ENCODE measurements around the gene ACY1. TPM values are rescaled to one million over a fixed set of nuclear protein-coding genes. Genes with fewer than 3 reads are reported as not detected.

ACY1 gene
- total and polyA plus RNA-seq, 8 donors: 8.0 to 60.6 (median 38.3) TPM; not detected in 1

DNA sequence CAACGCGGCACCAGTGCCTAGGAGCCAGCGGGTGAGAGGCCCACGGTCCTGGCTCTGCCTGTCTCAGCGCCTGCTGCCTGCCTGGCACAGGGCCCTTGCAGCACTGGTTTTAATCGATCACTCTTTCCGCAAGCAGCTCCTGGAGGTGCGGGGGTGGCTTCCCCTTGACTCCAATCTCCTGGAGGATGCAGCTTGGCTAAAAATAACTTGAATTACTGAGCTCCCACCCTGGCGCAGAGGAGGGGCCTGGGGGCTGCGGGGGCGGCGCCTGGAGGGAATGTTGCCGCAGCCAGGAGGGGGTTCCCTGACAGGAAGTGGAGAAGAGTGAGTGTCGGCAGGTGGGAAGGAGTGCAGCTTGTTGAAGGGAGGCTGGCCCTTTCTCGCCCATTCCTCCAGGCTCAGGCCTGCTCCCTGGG is 22.2 kb downstream of the ACY1 start:
- no peak overlapping the region for H3K4me3 ChIP-seq
- TF ChIP-seq POLR2A (IDR thresholded peaks at IDR 0.05) (no peak), CTCF (IDR thresholded peaks at IDR 0.05) (no peak), EP300 (IDR thresholded peaks at IDR 0.05) (no peak), POLR2AphosphoS5 (IDR thresholded peaks at IDR 0.05) (peak in 1 of 3 donors; percentile 12)
- 6 to 12% (median 9%) methylated on average over 14 to 15 of the region's 15 CpGs for WGBS, 5 donors
- no peaks in the 10 kb centered on the region for H3K27me3 ChIP-seq
- no peaks in the 10 kb centered on the region for H3K9me3 ChIP-seq
- H3K36me3 ChIP-seq: no peaks in the 10 kb centered on the region
- peak; percentile 52 to 88 for DNase-seq
- intact Hi-C loops (cut with DNase I; ENCODE audit: low total_unique reads): no loop called here
- H3K27ac ChIP-seq: peak overlapping the region in 3 of 5 donors; percentile 26 to 49 (median 36)
- peaks cover 20 to 24% (median 22%) of the 10 kb centered on the region in 4 donors for H3K4me1 ChIP-seq

DNA sequence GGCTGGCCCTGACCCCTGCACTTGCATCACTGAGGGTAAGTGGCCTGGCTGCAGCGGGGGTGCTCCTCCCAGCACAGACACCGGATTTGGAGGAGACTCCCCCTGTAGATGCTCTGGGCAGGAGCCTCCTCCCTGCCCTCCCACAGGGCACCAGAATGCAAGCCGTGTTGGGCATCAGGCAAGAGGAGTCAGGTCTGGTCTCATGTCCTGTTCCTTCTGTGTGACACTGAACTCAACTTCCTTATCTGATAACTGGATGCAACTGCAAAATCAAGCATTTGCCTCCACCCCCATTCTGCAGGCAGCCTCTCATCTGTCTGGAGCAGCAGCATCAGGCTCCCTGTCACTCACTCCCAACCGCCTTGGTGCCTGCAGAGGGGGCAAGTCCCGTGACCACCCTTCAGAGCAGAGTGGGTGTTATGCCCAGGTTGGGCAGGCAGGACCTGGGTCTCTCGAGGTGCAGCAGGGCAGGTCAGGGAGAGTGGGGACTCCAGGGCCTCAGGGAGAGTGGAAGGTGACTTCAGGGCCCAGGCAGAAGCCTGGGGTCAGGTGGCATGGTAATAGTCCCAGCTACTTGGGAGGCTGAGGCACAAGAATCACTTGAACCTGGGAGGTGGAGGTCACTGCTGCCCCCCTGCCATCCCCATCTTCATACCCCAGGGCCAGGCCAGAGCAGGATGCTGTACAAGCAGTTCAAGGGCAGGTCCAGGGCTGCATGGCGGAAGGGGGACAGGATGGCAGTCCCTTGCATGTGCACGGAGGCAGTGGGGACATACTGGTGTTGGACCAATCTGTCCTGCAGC is 22.9 kb downstream of the ACY1 start:
- intact Hi-C loops (cut with DNase I; ENCODE audit: low total_unique reads): no loop called here
- DNase-seq: no peak

DNA sequence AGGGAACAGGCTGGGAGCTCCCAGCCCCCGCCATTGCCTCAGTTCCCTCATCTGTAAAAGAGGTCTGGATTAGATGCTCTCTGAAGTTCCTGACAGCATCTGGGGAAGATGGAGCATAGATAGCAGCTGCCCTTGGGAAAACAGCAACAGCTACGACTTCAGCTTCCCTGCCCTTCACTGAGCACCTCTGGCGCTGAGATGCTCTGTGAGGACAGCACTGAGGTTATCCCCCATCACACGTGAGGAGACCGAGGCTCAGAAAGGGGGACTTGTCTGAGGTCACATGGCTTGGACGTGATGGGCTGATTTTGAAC is 23.4 kb downstream of the ACY1 start:
- 87 to 92% (median 88%) methylated on average over 5 to 6 of the region's 6 CpGs for WGBS, 5 donors
- intact Hi-C loops (cut with DNase I; ENCODE audit: low total_unique reads): no loop called here
- no peak overlapping the region for H3K27ac ChIP-seq

More for the DNA sequence above, 22.9 kb downstream of the ACY1 start:
- Histone ChIP-seq H3K27ac (peak overlapping the region in 3 of 5 donors; percentile 26 to 49 (median 36)), H3K4me3 (no peak overlapping the region), H3K4me1 (peaks cover 20 to 24% (median 21%) of the 10 kb centered on the region in 4 donors), H3K27me3 (no peaks in the 10 kb centered on the region), H3K9me3 (no peaks in the 10 kb centered on the region), H3K36me3 (no peaks in the 10 kb centered on the region)
- TF ChIP-seq CTCF (IDR thresholded peaks at IDR 0.05): no peak
- TF ChIP-seq POLR2AphosphoS5 (IDR thresholded peaks at IDR 0.05): no peak
- TF ChIP-seq POLR2A (IDR thresholded peaks at IDR 0.05): no peak
- TF ChIP-seq EP300 (IDR thresholded peaks at IDR 0.05): no peak
- 50 to 69% (median 62%) methylated on average over 5 to 8 of the region's 8 CpGs for WGBS, 5 donors

GRCh38 chr3:52007291-52007690 is 24.0 kb downstream of the ACY1 start:
- H3K36me3 ChIP-seq: no peaks in the 10 kb centered on the region
- intact Hi-C loops (cut with DNase I; ENCODE audit: low total_unique reads): no loop called here
- 46 to 74% (median 71%) methylated on average over 4 of the region's 4 CpGs for WGBS, 5 donors
- no peaks in the 10 kb centered on the region for H3K9me3 ChIP-seq
- no peaks in the 10 kb centered on the region for H3K27me3 ChIP-seq
- TF ChIP-seq POLR2AphosphoS5 (IDR thresholded peaks at IDR 0.05) (no peak), EP300 (IDR thresholded peaks at IDR 0.05) (no peak), POLR2A (IDR thresholded peaks at IDR 0.05) (no peak), CTCF (IDR thresholded peaks at IDR 0.05) (no peak)
- peaks cover 14 to 17% (median 15%) of the 10 kb centered on the region in 4 donors for H3K4me1 ChIP-seq
- no peak overlapping the region for H3K4me3 ChIP-seq
- DNase-seq: no peak
- H3K27ac ChIP-seq: no peak overlapping the region

More for the DNA sequence above, 23.4 kb downstream of the ACY1 start:
- Histone ChIP-seq H3K9me3 (no peaks in the 10 kb centered on the region), H3K27me3 (no peaks in the 10 kb centered on the region), H3K4me1 (peaks cover 15 to 19% (median 16%) of the 10 kb centered on the region in 4 donors), H3K4me3 (no peak overlapping the region), H3K36me3 (no peaks in the 10 kb centered on the region)
- TF ChIP-seq CTCF (IDR thresholded peaks at IDR 0.05): no peak
- TF ChIP-seq POLR2AphosphoS5 (IDR thresholded peaks at IDR 0.05): no peak
- no peak for TF ChIP-seq POLR2A (IDR thresholded peaks at IDR 0.05)
- no peak for TF ChIP-seq EP300 (IDR thresholded peaks at IDR 0.05)
- DNase-seq: no peak
